OCI-M2 (cell line): ENCODE data around the gene SEM1.
"Not testable (repeated sequence)": the region's sequence is repeated elsewhere in the genome, so short reads cannot be mapped to it uniquely, and the experiment has no call there.

ENCODE experiments used
- DNase-seq: peaks from one replicate; lab custom pipeline; 2025; ENCODE audit not compliant: unreplicated experiment; lab: John Stamatoyannopoulos, UW

SEM1 gene

DNA sequence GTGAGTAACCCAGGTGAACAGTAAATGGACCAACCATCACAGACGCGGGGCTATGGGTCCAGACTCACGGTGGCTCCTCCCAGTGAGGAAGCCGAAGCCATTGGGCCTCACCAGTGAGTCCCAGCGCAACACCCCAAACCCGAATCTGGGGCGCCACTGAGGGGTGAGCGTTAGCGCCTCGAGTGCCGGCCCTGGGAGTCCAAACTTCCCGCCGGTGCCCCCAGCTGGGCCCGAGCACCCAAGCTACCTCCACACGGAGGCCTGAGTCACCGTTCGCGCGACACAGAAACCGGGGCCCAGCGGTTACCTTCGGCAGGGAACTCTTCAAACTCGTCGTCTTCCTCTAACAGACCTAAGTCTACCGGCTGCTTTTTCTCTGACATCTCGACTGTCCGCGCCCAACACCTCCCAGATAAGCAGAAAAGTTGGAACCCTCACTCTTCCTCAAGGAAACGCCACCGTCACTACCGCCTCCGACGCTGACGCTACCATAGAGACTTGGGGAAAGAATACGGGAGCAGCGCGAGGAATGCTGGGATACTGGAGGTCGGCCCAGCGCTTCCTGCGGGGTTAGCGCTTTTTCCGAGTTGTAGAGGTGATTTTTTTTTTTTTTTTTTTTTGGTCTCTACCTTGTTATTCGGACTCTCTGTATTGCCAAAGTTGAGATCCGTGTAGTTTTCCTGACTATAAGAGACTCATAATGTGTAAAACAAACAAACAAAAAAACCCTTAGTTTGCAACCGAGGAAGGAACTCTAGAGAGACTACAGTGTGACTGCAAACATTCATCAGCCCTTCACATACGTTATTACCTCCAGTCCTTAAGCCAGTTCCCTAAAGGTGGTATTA is at the start of gene SEM1:
SEM1 (minus strand) TSS at position 466 of the 848 bp plus-strand sequence; CDS start at position 383, 83 bp downstream.
- DNase-seq = peak; percentile 54

DNA sequence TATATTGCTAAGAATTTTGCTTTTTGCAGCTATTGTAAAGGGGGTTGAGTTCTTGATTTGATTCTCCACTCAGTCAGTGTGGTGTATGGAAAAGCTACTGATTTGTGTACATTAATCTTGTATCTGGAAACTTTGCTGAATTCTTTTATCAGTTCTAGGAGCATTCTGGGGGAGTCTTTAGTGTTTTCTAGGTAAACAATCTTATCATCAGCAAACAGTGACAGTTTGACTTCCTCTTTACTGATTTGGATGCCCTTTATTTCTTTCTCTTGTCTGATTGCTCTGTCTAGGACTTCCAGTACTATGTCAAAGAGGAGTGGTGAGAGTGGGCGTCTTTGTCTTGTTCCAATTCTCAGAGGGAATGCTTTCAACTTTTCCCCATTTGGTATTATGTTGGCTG is 48.2 kb upstream of the SEM1 start:
- not testable (repeated sequence) for DNase-seq

DNA sequence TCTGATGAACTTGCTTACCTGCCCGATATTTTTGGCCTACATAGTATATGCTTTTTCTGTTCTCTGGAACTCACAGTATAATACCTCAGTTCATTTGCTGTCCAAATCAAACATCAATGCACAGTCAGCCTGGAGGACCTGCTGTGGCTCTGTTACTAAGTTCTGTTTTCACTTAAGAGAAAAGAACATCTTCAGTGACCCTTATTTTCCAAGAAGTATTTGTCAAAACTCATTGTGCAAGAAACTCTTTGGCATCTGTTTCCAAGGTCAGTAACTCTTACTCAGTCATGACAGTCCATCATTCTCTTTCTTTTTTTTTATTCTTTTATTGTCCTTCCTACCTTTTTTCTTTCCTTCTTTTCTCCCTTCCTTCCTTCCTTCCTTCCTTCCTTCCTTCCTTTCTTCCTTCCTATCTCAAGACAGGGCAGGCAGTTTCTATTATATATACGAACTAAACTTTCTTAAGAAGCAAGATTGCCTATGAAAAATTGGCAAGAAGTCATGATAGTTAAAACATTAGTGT is 37.8 kb upstream of the SEM1 start:
- no peak for DNase-seq

DNA sequence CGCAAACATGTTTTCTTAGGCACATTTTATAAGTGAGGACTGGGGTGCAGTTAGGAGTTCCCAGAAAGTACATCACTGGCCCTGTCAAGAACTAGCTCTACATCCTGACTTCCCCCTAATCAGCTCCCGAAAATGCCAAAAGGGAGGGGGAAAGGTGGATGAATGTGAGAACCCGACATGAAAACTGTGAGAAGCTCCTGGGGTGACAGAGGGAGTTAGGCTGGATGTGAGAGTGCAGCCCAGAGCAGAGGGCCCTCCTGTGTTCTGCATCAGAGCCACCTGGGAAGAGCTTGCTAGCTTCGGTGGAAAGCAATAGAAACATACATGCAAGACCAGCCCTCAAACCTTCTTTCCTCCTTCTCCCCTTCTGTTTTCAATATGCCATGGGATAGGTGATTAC is 30.5 kb upstream of the SEM1 start:
- DNase-seq = no peak

DNA sequence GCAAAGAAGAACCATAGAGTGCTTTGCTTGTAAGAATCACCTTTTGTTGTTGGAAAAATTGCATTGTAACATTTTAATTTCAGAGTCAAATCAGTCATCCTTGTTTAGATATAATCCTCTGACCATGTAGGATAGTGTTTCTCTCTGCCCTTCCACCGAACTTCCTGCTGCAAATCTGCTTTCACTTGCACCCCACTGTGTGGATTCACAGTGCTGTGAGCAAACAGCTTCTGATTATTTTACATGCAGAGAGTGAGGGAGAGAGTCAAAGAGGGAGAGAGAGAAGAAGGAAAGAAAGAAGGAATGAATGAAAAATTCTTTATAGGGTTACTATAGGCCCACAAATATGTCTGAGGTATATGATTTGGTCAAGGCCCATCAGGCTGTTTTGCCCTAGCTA is 30.0 kb upstream of the SEM1 start:
- DNase-seq = no peak

DNA sequence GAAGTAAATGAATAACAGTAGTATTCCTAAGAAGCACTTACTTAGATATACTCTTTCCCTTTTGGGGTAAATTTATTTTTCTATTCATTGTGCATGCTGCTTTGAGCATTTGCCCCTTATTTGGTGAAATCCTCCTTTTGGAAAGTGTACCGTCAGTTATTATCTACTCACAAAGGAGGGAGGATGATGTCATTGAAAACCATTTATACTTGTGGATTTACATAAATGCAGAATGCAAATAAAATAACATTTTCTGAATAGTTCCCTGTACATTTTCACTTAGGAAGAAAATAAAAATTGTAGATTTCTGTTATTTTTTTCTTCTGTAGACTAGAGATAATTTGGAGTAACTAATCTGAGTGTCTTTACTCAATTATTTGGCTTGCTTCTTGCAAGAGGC is 29.5 kb upstream of the SEM1 start:
- no peak for DNase-seq

DNA sequence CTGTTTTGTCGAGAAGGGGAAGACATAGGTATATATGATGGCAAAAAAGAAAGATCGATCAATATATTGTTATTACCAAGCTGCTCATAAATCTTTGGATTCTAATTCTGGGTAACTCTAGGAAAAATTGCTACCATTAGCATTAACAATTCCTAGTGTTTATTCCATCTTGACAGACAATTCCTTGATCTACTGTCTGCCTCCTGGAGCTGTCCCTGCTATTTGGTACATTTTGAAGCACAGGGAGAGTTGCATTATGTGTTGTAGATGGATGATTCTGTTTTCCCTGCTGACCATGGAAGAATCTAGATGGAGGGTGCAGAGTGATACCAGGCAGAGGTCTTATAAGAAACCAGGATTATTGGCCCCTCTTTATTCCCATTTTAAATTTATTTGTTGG is 29.1 kb upstream of the SEM1 start:
- DNase-seq = no peak

DNA sequence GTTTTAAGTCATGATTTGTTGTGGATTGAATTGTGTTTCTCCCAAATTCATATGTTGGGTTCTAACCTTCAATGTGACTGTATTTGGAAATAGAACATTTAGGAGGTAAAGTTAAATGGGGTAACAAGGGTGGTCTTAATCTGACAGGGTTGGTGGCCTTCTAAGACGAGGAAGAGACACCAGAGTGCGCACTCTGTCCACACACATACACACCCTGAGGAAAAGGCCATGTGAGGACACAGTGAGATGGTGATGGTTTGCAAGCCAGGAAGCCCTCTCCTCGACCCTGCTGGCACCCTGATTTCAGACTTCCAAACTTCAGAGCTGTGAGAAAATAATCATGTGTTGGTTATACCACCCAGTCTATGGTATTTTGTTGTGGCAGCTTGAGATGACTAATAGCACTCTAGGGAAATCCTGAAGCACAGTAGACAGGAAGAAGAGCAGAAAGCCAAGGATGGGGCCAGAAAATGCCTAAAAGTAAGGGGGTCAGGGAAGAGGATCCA is 28.0 kb upstream of the SEM1 start:
- DNase-seq = no peak

DNA sequence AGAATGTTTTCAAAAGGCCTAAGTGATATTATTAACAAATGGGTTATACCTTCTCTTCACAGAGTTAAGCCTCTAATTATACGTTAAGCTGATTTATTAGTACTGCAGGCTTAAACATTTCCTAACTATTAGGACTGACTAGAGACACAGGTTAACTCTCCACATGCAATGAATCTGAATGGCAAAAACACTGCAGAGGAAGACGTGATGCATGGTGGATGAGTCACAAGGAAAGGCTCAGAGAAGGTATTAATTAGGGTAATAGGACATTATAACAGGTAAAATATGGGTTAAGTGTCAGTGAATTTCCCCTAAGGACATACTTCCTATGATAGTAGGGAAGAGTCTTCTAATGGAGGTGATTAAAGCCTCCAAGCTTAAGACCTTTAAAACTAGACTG is 24.7 kb upstream of the SEM1 start:
- DNase-seq = no peak

DNA sequence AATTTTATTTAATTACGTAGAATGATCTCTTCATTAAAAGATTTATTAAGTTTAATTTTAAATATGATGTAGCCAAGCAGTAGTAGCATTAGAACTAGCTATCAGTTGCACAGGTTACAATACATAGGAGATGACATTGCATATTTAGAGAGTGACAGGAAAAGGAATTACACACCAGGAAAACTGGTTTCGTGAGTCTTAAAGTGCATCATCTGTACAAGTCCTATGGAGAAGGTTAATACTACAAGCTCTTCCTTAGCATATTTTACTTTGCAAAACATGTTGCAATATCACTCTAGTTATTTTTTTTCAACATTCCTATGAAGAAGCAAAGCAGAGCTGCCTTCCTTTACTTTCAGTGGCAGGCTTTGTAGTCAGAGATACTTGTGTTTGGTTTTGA is 20.2 kb upstream of the SEM1 start:
- no peak for DNase-seq

DNA sequence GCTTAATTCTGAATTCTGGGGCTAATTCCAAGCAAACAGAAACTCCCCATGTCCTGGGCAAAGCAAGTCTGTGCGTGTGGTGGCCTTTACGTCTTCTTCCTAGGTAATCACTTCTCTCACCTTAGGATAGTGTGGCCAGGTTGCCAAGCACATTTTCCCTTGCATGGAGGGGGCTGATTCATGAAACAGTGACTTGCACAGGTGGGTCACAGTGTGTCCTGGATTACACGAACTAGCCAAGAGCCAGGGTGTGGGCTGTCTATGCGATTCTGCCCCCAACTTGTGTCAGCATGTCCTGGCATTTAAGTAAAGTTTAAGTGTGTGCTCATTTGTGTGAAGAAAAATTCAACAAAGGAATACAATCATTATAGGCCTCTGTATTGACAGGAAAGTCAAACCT is 18.5 kb upstream of the SEM1 start:
- DNase-seq = no peak

DNA sequence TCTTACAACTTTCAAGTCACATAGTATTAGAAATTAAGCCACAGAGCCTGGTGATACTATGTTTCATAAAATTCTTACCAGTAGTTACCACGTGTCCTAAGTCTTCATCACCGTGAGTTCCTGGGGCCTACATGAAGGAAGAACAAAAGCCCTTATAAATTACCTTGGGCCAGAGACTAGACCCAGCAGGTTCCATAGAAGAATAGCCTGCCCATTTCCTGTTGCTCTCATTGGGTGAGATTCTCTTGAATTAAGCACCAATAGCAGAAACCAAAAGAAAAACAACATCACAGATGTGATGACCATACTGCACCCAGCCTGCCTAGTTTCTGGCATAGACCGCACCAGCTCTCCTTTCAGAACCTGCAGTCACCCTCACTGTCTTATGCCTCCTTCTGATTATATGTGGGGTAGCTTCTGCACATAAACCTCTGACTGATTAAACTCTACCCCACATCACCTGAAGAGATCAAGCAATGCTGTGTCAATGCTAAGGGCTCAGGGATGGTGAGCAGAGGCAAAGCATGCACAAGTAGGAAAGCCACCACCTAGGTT is 18.0 kb upstream of the SEM1 start:
- no peak for DNase-seq

DNA sequence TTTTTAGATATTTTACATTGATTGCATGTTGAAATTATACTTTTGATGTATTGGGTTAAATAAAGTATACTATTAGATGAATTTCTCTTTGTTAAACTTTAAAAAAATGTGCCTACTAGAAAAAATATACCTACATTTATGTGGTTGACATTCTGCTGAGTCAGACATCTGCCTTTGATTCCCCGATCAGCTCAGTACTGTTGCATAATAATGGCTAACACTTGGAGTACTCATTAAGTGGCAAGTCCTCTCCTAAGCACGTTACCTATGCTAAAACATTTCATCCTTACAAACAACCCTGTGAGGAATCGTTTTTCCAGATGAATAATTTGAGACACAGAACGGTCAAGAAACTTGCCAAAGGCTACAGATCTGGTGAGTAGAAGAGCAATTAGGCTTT is 14.0 kb upstream of the SEM1 start:
- no peak for DNase-seq

DNA sequence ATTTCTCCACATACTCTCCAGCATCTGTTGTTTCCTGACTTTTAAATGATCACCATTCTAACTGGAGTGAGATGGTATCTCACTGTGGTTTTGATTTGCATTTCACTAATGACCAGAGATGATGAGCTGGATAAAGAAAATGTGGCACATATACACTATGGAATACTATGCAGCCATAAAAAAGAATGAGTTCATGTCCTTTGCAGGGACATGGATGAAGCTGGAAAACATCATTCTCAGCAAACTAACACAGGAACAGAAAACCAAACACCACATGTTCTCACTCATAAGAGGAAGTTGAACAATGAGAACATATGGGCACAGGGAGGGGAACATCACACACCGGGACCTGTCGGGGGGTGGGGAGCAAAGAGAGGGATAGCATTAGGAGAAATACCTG is 13.3 kb upstream of the SEM1 start:
- DNase-seq = not testable (repeated sequence)

DNA sequence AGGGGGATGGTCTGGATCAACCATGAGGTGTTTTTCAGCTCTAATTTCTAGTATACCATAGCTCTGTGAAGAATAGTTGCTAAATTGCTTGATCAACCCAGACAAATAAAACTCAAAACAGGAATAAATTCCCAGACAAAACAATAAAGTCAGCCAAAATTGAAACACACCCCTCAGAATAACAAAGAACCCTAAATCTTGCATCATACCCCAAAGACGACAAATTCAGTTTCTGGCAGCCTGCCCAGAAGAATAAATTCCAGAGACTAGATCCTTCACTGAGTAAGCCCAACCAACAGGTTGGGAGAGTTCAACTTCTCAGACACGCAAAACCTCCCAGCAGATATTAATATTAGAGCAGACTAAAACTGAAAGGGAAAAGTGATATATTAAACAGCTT is 11.2 kb upstream of the SEM1 start:
- DNase-seq = no peak

DNA sequence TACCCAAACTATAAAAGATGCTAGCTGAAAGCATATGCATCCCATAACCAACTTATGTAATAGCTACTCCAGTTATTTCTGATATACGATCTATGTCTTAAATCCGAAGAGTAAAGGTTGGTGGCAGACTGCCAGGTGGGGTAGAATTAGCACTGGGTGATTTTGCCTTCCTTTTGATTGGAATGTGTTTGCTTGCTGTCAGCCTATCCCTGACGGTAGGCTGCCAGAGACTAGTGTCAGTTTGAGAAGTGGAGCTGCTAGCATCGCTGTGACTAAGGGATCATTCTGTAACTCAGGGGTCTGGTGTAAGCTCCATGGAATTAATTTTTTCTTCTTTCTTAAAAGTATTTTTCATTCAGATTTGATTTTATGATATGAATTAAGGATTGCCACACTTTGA is 9.5 kb upstream of the SEM1 start:
- no peak for DNase-seq

DNA sequence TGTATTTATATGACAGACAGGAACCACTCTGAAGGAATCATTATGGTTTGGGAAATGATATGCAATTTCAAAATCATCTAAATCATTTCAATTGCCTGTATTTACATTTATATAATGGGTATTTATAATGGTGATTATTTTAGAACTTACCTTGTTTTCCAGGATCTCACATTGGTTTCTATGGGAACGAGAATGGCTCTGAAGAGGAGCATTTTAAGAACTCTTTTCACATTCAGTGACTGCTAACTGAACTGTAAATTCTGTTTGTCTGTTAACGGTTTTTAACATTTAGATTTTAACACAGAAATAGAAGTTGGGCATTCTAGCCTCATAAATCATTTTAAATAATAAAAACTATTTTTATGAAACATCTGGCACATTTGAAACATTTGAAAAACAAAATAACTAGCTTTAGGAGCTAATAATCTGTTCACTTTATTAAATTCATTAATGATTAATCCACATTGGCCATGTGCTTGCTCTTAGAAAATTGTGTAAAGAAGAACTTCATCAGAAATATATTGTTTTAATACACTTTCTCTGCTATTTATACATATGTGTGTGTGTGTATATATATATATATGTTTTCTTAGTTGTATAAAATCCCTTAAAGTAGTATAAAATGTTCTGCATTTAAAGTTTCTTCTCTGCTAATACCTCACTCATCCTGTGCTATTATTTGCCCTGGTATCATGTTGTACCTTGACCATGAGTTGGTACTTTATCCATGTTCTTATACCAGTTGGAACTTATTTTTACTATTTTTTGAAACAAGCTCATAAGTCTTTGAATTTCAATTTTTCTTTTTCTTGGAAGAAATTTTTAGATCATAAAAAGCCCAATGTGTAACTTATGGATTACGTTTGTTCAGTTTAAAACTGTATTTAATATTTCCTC is 8.7 kb upstream of the SEM1 start:
- no peak for DNase-seq

DNA sequence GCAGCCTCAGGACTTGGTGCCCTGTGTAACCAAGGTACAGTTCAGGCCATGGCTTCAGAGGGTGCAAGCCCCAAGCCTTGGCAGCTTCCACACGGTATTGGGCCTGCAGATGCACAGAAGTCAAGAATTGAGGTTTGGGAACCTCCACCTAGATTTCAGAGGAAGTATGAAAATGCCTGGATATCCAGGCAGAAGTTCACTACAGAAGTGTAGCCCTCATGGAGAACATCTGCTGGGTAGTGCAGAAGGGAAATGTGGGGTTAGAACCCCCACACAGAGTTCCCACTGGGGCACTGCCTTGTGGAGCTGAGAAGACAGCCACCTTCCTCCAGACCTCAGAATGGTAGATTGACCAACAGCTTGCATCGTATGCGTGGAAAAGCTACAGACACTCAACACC is 3.4 kb upstream of the SEM1 start:
- DNase-seq = no peak

DNA sequence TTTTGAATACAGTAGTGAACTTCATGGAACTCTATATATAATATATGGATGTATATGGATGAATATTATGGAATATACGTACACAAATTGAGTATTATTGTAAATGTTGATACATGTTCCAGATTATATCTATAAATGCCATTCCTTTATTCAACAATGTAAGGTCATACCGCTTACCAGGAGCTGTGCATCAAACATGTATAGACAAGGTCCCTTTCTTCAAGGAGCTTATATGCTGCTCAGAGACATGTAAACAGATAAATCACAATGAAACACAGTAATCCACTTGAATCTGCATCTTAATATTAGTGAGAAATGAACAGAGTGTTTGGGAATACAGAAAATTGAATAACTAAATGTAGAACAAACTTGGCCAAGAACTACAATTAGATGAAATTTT is 898 bp upstream of the SEM1 start:
- no peak for DNase-seq

DNA sequence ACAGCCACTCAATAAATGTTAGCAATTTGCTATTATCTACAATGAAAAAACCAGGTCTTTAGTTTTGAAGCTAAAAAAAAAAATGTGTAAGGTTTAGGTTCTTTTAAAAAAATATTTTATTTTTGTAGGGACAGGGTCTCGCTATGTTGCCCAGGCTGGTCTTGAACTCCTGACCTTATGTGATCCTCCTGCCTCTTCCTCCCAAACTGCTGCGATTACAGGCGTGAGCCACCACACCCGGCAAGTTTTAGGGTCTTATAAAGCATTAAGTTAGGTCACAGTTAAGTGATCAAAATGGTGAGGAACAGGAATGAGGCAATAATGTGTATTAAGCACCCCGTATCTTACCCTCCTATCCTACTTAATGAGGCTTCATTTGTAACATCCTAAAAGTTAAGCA is 774 bp downstream of the SEM1 start:
- DNase-seq = no peak
